ENCODE results near the gene MIGA2. TPM values are rescaled to one million over a fixed set of nuclear protein-coding genes. Genes with fewer than 3 reads are reported as not detected.

Gene MIGA2
- total and polyA plus RNA-seq, 9 of the 15 experiments (the other 6 are each of a cell fraction or from before 2014, with no cell fraction given) = 0.15 to 54.1 (median 18.0) TPM

- TF ChIP-seq ZNF79 (CRISPR knock-in tag; IDR thresholded peaks at IDR 0.05; ENCODE audit: low read depth) = no peak
- TF ChIP-seq CTBP1 (IDR thresholded peaks at IDR 0.05; ENCODE audit: borderline replicate concordance) = no peak
- no peak for TF ChIP-seq NR0B1 (IDR thresholded peaks at IDR 0.05; ENCODE audit: partially characterized antibody)
- no peak for TF ChIP-seq XRCC5 (IDR thresholded peaks at IDR 0.05; ENCODE audit: low read depth, low read length)
- no peak for TF ChIP-seq SMAD4 (CRISPR knock-in tag; conservative IDR thresholded peaks at IDR 0.05)
- no peak for TF ChIP-seq ARID3A (IDR thresholded peaks at IDR 0.05; ENCODE audit: borderline replicate concordance, low read depth, low read length)
Observed at GRCh38 chr9:129060991-129061390, 24.6 kb downstream of the MIGA2 start (continued).

GRCh38 chr9:129063061-129063460 lies 26.6 kb downstream of the MIGA2 start:
- WGBS (ENCODE audit: insufficient coverage, low coverage, missing lambda C conversion rate) = 94% methylated on average over 7 of the region's 9 CpGs
- ChIA-PET CTCF (ENCODE audit: low intra/inter-chr PET ratio) (no interaction called here), POLR2A (no interaction called here)
- H3K4me1 ChIP-seq (replicated peaks in 1 of 2; ENCODE audit: control insufficient read depth in 2 of 2, insufficient read depth in 2 of 2, low read length in 2 of 2) = peaks cover under 1 to 22% of the 10 kb centered on the region in 2 experiments; a peak in 3 of 5 replicates
- H3K79me2 ChIP-seq (ENCODE audit: control insufficient read depth, insufficient read depth, low read length) = no peaks in the 10 kb centered on the region
- no peak overlapping the region for H3K27ac ChIP-seq (ENCODE audit: extremely low read depth, low read depth, low read length)
- no peak overlapping the region for H3K4me3 ChIP-seq
- intact Hi-C loops (cut with micrococcal nuclease) = no loop called here
- H3K9me1 ChIP-seq (ENCODE audit: control insufficient read depth, insufficient read depth, low read length) = peaks cover 5% of the 10 kb centered on the region
- ATAC-seq = no peak
- no peaks in the 10 kb centered on the region for H3K9me3 ChIP-seq (replicated peaks; ENCODE audit: control insufficient read depth, insufficient read depth, low read depth, low read length)
- peaks cover 80% of the 10 kb centered on the region for H3K36me3 ChIP-seq (ENCODE audit: control insufficient read depth, insufficient read depth, low read length)
- H4K20me1 ChIP-seq (replicated peaks; ENCODE audit: control insufficient read depth, insufficient read depth, low read length) = no peaks in the 10 kb centered on the region
- no peaks in the 10 kb centered on the region for H3K27me3 ChIP-seq (ENCODE audit: control insufficient read depth in 2 of 2, insufficient read depth in 2 of 2, low read length in 2 of 2)
- H2AFZ ChIP-seq (ENCODE audit: low read depth, low read length) = no peak overlapping the region
- in situ Hi-C loops (cut with MboI) = no loop called here
- BruUV-seq (replicated peaks) = no TSS peak
- H3K4me2 ChIP-seq (ENCODE audit: insufficient read depth, low read length) = no peak overlapping the region
- no peak overlapping the region for H3K9ac ChIP-seq (ENCODE audit: insufficient read depth in 1 of 2, low read depth in 2 of 2, low read length in 2 of 2)
- TF ChIP-seq POLR2G (IDR thresholded peaks at IDR 0.05; ENCODE audit: low read depth, low read length) (peak; percentile 51), TCF7 (IDR thresholded peaks at IDR 0.05; ENCODE audit: borderline replicate concordance) (no peak)
- FAIRE-seq = no peak
- no peak for DNase-seq (ENCODE audit: extremely low read depth in 1 of 4, low spot score in 3 of 4)
